Mesendoderm (in vitro differentiated cells): ENCODE measurements around the gene BRD2.
A peak's percentile ranks its signal among the peaks of the same experiment; 100 is the strongest.
"Not testable (repeated sequence)": the region's sequence is repeated elsewhere in the genome, so short reads cannot be mapped to it uniquely, and the experiment has no call there.

Experiments
- DNase-seq: peaks from one replicate; pipeline ENCODE4 v3.0.0; 2013
- H2AK5ac ChIP-seq: 2 replicates; pipeline ENCODE4 v1.6.1; 2013; ENCODE audit warnings: low read length, inconsistent platforms
- H2BK120ac ChIP-seq: 2 replicates; pipeline ENCODE4 v1.6.1; 2013; ENCODE audit warnings: low read depth, mild to moderate bottlenecking, low read length, moderate library complexity, mixed read lengths
- H2BK15ac ChIP-seq: replicated peaks from 2 replicates; pipeline ENCODE4 v1.6.1; 2013; ENCODE audit warnings: low read depth, mild to moderate bottlenecking, moderate library complexity
- H2BK5ac ChIP-seq: 2 replicates; pipeline ENCODE4 v1.6.1; 2013; ENCODE audit warnings: low read length, inconsistent platforms
- H3K18ac ChIP-seq: 2 replicates; pipeline ENCODE4 v1.6.1; 2013; ENCODE audit warnings: mild to moderate bottlenecking, low read length, mixed read lengths
- H3K23ac ChIP-seq: one replicate; pipeline ENCODE4 v1.6.1; 2013; ENCODE audit warnings: low read length
- H3K27ac ChIP-seq: 2 replicates; pipeline ENCODE4 v1.5.1; 2013; ENCODE audit warnings: low read depth, mild to moderate bottlenecking, inconsistent platforms, low read length, moderate library complexity
- H3K27me3 ChIP-seq: 2 replicates; pipeline ENCODE4 v1.6.1; 2013; ENCODE audit warnings: low read length, control low read depth, mild to moderate bottlenecking, inconsistent platforms; ENCODE audit not compliant: insufficient read depth, poor library complexity
- H3K36me3 ChIP-seq: 2 replicates; pipeline ENCODE4 v1.6.1; 2013; ENCODE audit warnings: low read length, inconsistent platforms; ENCODE audit not compliant: control insufficient read depth, insufficient read depth
- H3K4ac ChIP-seq: one replicate; pipeline ENCODE4 v1.6.1; 2013; ENCODE audit warnings: low read depth, mild to moderate bottlenecking, low read length, moderate library complexity
- H3K4me1 ChIP-seq: 2 replicates; pipeline ENCODE4 v1.6.1; 2013; ENCODE audit warnings: low read depth, low read length, inconsistent platforms; ENCODE audit not compliant: control insufficient read depth
- H3K4me2 ChIP-seq: 2 replicates; pipeline ENCODE4 v1.6.1; 2013; ENCODE audit warnings: low read length
- H3K4me3 ChIP-seq: 2 replicates; pipeline ENCODE4 v1.5.1; 2013; ENCODE audit warnings: mild to moderate bottlenecking, low read length
- H3K56ac ChIP-seq: one replicate; pipeline ENCODE4 v1.6.1; 2013; ENCODE audit warnings: low read length
- H3K79me1 ChIP-seq: 2 replicates; pipeline ENCODE4 v1.6.1; 2013; ENCODE audit warnings: low read length, inconsistent platforms
- H3K79me2 ChIP-seq: 2 replicates; pipeline ENCODE4 v1.6.1; 2013; ENCODE audit warnings: mild to moderate bottlenecking, low read length; ENCODE audit not compliant: control insufficient read depth, insufficient read depth
- H3K9ac ChIP-seq: 2 replicates; pipeline ENCODE4 v1.6.1; 2013; ENCODE audit warnings: low read length, inconsistent platforms
- H4K5ac ChIP-seq: one replicate; pipeline ENCODE4 v1.6.1; 2013; ENCODE audit warnings: low read length
- H4K8ac ChIP-seq: one replicate; pipeline ENCODE4 v1.6.1; 2013; ENCODE audit warnings: low read depth, mild to moderate bottlenecking, control low read depth, low read length, moderate library complexity
- WGBS: extraction: QIAGEN DNeasy Blood & Tissue Kit; methylation state at CpG from one replicate; pipeline ENCODE4 v1.1.7; 2013; ENCODE audit warnings: low lambda C conversion rate, missing lambda C conversion rate; ENCODE audit not compliant: insufficient coverage; ENCODE audit errors: extremely low coverage; 5-methylcytosine and 5-hydroxymethylcytosine counted together

Gene BRD2

GRCh38 chr6:32940656-32941213, 27.7 kb upstream of the BRD2 start, which contains the start of gene HLA-DMB:
HLA-DMB (minus strand) TSS chr6:32941028; CDS start chr6:32940807, 221 bp downstream.
- H4K8ac ChIP-seq: no peak within 1 kb of the TSS
- WGBS: no CpG with 5 or more reads among the region's 9 CpGs
- H3K4me2 ChIP-seq: no peak within 1 kb of the TSS
- no peak within 1 kb of the TSS for H4K5ac ChIP-seq
- H3K4me1 ChIP-seq: no peaks in the 10 kb centered on the region
- H3K18ac ChIP-seq: no peak within 1 kb of the TSS
- H3K27me3 ChIP-seq: no peaks in the 10 kb centered on the region
- peak; percentile 72 for DNase-seq
- no peaks in the 10 kb centered on the region for H3K79me2 ChIP-seq
- H2AK5ac ChIP-seq: no peak within 1 kb of the TSS
- no peak within 1 kb of the TSS for H3K23ac ChIP-seq
- H3K9ac ChIP-seq: no peak within 1 kb of the TSS
- H3K27ac ChIP-seq: no peak within 1 kb of the TSS
- H3K4me3 ChIP-seq: no peak within 1 kb of the TSS
- H2BK120ac ChIP-seq: no peak within 1 kb of the TSS
- H2BK5ac ChIP-seq: no peak within 1 kb of the TSS
- no peaks in the 10 kb centered on the region for H3K36me3 ChIP-seq
- H2BK15ac ChIP-seq: no peak within 1 kb of the TSS
- no peak within 1 kb of the TSS for H3K4ac ChIP-seq
- H3K56ac ChIP-seq: no peak within 1 kb of the TSS
- H3K79me1 ChIP-seq: no peaks in the 10 kb centered on the region

GRCh38 chr6:32941214-32941768, 27.1 kb upstream of the BRD2 start:
- H3K27ac ChIP-seq: no peak overlapping the region
- H3K79me2 ChIP-seq: no peaks in the 10 kb centered on the region
- no peak overlapping the region for H3K9ac ChIP-seq
- H2AK5ac ChIP-seq: no peak overlapping the region
- no CpG with 5 or more reads among the region's 7 CpGs for WGBS
- no peak overlapping the region for H2BK120ac ChIP-seq
- no peak overlapping the region for H3K56ac ChIP-seq
- H3K4me1 ChIP-seq: no peaks in the 10 kb centered on the region
- H3K27me3 ChIP-seq: no peaks in the 10 kb centered on the region
- no peak overlapping the region for H4K5ac ChIP-seq
- H2BK15ac ChIP-seq: no peak overlapping the region
- no peak overlapping the region for H3K23ac ChIP-seq
- H3K18ac ChIP-seq: no peak overlapping the region
- DNase-seq: no peak
- no peak overlapping the region for H2BK5ac ChIP-seq
- no peak overlapping the region for H3K4ac ChIP-seq
- no peak overlapping the region for H3K4me2 ChIP-seq
- no peak overlapping the region for H3K4me3 ChIP-seq
- no peak overlapping the region for H4K8ac ChIP-seq
- no peaks in the 10 kb centered on the region for H3K79me1 ChIP-seq
- no peaks in the 10 kb centered on the region for H3K36me3 ChIP-seq

- not testable (repeated sequence) for H3K27ac ChIP-seq, H3K4me2 ChIP-seq, H4K5ac ChIP-seq, H3K79me2 ChIP-seq, H3K79me1 ChIP-seq, H2BK120ac ChIP-seq, H2AK5ac ChIP-seq, H3K36me3 ChIP-seq, H3K18ac ChIP-seq, H2BK5ac ChIP-seq, H3K56ac ChIP-seq, H3K4me3 ChIP-seq, H3K27me3 ChIP-seq, H3K4ac ChIP-seq, H3K23ac ChIP-seq, H3K4me1 ChIP-seq, H3K9ac ChIP-seq, H4K8ac ChIP-seq, DNase-seq, H2BK15ac ChIP-seq
- WGBS: no CpG with 5 or more reads among the region's 9 CpGs
Observed at GRCh38 chr6:32942555-32943123, 25.8 kb upstream of the BRD2 start.

GRCh38 chr6:32943864-32944649, 24.3 kb upstream of the BRD2 start:
- no peak overlapping the region for H3K27ac ChIP-seq
- H3K4me1 ChIP-seq: no peaks in the 10 kb centered on the region
- no peaks in the 10 kb centered on the region for H3K27me3 ChIP-seq
- no peak overlapping the region for H3K4me3 ChIP-seq
- H4K8ac ChIP-seq: no peak overlapping the region
- H2BK120ac ChIP-seq: no peak overlapping the region
- no peaks in the 10 kb centered on the region for H3K79me2 ChIP-seq
- no CpG with 5 or more reads among the region's 4 CpGs for WGBS
- no peak overlapping the region for H4K5ac ChIP-seq
- H3K4ac ChIP-seq: no peak overlapping the region
- H3K23ac ChIP-seq: no peak overlapping the region
- H2BK5ac ChIP-seq: no peak overlapping the region
- H3K79me1 ChIP-seq: no peaks in the 10 kb centered on the region
- H3K4me2 ChIP-seq: no peak overlapping the region
- H2BK15ac ChIP-seq: no peak overlapping the region
- no peak for DNase-seq
- H3K9ac ChIP-seq: no peak overlapping the region
- no peak overlapping the region for H3K18ac ChIP-seq
- H3K56ac ChIP-seq: no peak overlapping the region
- H3K36me3 ChIP-seq: no peaks in the 10 kb centered on the region
- no peak overlapping the region for H2AK5ac ChIP-seq

GRCh38 chr6:32945108-32945760, 23.2 kb upstream of the BRD2 start:
- no peak overlapping the region for H3K27ac ChIP-seq

More at GRCh38 chr6:32945108-32945760, 23.2 kb upstream of the BRD2 start:
- Histone ChIP-seq H3K18ac (no peak overlapping the region), H2AK5ac (no peak overlapping the region), H2BK120ac (no peak overlapping the region), H4K5ac (no peak overlapping the region), H3K79me2 (no peaks in the 10 kb centered on the region), H3K4ac (no peak overlapping the region), H2BK15ac (no peak overlapping the region), H3K79me1 (no peaks in the 10 kb centered on the region), H2BK5ac (no peak overlapping the region), H3K23ac (no peak overlapping the region), H3K56ac (no peak overlapping the region), H3K9ac (no peak overlapping the region), H4K8ac (no peak overlapping the region), H3K4me1 (no peaks in the 10 kb centered on the region), H3K27me3 (no peaks in the 10 kb centered on the region), H3K4me2 (no peak overlapping the region), H3K4me3 (no peak overlapping the region), H3K36me3 (no peaks in the 10 kb centered on the region)
- no peak for DNase-seq
- WGBS: no CpG with 5 or more reads among the region's 9 CpGs
